HL-60 (cell line): ENCODE measurements around the gene MAPK12.

Source experiments
- DNase-seq, 2 experiments: peaks; one replicate each; pipeline ENCODE4 v3.0.0-alpha.2; 2010 to 2020; ENCODE audit warnings: low read depth in 1 of 2, low spot score in 1 of 2
- H3K27ac ChIP-seq: fragments of 250-450 bp; sonication (Bioruptor Pico); replicated peaks from 2 replicates; pipeline ENCODE4 v1.5.1; 2020; ENCODE audit warnings: mild to moderate bottlenecking, moderate library complexity
- H3K27me3 ChIP-seq: fragments of 250-450 bp; sonication (Bioruptor Pico); 2 replicates; pipeline ENCODE4 v1.5.1; 2021; ENCODE audit warnings: mild to moderate bottlenecking, moderate library complexity; ENCODE audit not compliant: insufficient read depth, poor library complexity, severe bottlenecking
- H3K4me3 ChIP-seq: replicated peaks from 2 replicates; pipeline ENCODE4 v1.5.1; 2011; ENCODE audit warnings: mild to moderate bottlenecking, control low read depth, low read length; ENCODE audit not compliant: insufficient read depth
- CTCF ChIP-seq: IDR thresholded peaks from one replicate; pipeline ENCODE4 v1.5.1; 2011; ENCODE audit warnings: low read length, control low read depth, inconsistent platforms; ENCODE audit not compliant: insufficient read depth
- GABPA ChIP-seq: IDR thresholded peaks from 2 replicates; pipeline ENCODE4 v1.6.1; 2012; ENCODE audit warnings: low read depth
- POLR2AphosphoS5 ChIP-seq: IDR thresholded peaks from 2 replicates; pipeline ENCODE4 v1.6.1; 2012; ENCODE audit warnings: low read depth
- SPI1 ChIP-seq: IDR thresholded peaks from 2 replicates; pipeline ENCODE4 v1.6.1; 2012; ENCODE audit warnings: low read depth, mild to moderate bottlenecking, borderline replicate concordance
- TF ChIP-seq, protein P1 (sequence below): IDR thresholded peaks from 2 replicates; pipeline ENCODE4 v1.6.1; 2012; ENCODE audit warnings: low read depth; ENCODE audit not compliant: insufficient replicate concordance

MAPK12 gene

DNA sequence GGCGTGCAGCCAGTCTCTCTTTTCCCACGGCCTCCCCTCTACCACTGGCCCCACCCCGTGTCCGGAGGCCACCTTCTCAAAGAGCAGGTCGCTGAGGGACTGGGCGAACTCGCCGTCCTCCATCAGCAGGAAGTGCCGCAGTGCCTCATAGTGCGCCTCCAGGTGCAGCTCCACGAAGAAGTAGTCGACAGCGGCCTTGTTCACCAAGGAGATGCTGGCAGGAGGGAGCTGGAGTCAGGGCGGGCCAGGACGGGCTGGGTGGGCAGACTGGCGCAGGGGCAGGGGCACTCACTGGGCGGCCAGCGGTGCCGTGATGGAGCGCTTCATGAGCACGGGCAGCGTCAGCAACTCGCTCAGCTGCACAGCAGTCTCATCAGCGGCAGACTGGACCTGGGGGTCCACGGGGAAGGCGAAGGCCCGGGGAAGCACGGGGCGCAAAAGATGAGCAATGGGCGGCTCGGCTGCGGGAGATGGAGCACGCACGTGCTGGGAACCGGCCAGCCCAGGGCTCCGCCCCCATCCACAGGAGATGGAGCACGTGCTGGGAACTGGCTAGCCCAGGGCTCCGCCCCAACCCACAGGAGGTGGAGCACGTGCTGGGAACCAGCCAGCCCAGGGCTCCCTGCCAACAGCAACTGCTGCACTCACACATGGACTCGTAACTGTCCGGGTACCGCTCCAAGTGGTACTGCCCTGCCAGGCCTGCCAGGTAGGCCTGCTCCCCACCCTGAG, 42.3 kb downstream of the MAPK12 start:
- H3K27ac ChIP-seq: peak overlapping the region; percentile 23

DNA sequence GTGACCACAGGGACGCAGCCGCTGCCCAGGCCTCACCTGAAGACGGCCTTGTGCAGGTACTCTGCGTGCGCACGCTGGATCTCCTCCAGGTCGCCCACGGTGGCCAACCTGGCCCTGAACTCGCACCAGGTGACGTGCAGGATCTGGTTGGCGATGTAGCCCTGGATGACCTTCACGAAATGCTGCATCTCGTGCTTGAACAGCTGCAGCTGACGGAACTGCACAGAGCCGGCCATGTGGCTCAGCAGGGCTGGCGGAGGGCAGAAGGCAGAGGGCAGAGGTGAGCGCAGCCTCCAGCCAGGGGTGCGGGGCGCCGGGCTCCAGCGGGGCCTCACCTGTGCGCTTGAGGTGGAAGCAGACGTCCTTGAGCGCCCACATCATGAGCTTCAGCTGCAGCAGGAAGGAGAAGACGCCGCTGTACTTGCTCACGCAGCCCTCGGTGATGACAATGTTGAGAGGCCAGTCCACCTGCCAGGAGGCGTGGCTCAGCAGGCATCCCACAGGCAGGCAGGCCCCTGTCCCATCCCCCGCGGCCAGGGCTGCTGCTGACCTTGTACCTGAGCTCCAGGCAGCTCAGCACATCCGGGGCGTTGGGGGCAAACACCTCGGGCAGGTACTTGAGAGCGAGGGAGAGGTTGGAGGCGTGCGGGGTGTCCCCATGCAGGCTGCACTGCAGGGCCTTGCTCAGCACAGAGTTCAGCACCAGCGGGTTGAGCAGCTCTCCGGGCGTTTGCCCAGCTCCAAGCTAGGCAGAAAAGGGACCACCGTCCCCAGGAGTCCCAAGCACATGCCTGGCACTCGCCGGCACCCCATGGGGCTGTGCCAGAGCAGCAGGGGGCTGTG, 43.1 kb downstream of the MAPK12 start:
- DNase-seq: no peak
- TF ChIP-seq SPI1 (no peak), CTCF (no peak), POLR2AphosphoS5 (no peak), GABPA (no peak)
- TF ChIP-seq, protein P1, sequence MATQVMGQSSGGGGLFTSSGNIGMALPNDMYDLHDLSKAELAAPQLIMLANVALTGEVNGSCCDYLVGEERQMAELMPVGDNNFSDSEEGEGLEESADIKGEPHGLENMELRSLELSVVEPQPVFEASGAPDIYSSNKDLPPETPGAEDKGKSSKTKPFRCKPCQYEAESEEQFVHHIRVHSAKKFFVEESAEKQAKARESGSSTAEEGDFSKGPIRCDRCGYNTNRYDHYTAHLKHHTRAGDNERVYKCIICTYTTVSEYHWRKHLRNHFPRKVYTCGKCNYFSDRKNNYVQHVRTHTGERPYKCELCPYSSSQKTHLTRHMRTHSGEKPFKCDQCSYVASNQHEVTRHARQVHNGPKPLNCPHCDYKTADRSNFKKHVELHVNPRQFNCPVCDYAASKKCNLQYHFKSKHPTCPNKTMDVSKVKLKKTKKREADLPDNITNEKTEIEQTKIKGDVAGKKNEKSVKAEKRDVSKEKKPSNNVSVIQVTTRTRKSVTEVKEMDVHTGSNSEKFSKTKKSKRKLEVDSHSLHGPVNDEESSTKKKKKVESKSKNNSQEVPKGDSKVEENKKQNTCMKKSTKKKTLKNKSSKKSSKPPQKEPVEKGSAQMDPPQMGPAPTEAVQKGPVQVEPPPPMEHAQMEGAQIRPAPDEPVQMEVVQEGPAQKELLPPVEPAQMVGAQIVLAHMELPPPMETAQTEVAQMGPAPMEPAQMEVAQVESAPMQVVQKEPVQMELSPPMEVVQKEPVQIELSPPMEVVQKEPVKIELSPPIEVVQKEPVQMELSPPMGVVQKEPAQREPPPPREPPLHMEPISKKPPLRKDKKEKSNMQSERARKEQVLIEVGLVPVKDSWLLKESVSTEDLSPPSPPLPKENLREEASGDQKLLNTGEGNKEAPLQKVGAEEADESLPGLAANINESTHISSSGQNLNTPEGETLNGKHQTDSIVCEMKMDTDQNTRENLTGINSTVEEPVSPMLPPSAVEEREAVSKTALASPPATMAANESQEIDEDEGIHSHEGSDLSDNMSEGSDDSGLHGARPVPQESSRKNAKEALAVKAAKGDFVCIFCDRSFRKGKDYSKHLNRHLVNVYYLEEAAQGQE: no peak
- Histone ChIP-seq H3K27ac (no peak overlapping the region), H3K27me3 (no peaks in the 10 kb centered on the region), H3K4me3 (no peak overlapping the region)

More for the DNA sequence above, 42.3 kb downstream of the MAPK12 start:
- TF ChIP-seq CTCF (no peak), POLR2AphosphoS5 (peak; percentile 63; the same call in 1 of the 2 replicates)
- no peaks in the 10 kb centered on the region for H3K27me3 ChIP-seq
- no peak overlapping the region for H3K4me3 ChIP-seq
- peak; percentile 66 to 81 for DNase-seq

GRCh38 chr22:50217543-50218152, 43.8 kb downstream of the MAPK12 start:
- H3K4me3 ChIP-seq: no peak overlapping the region
- TF ChIP-seq SPI1: no peak
- no peak for TF ChIP-seq CTCF
- no peak for TF ChIP-seq POLR2AphosphoS5
- TF ChIP-seq, protein P1: no peak
- no peak for TF ChIP-seq GABPA
- DNase-seq: no peak
- no peak overlapping the region for H3K27ac ChIP-seq
- no peaks in the 10 kb centered on the region for H3K27me3 ChIP-seq
